CD14-positive monocyte (primary cell): ENCODE results near the gene CLK4. TPM values are rescaled to one million over a fixed set of nuclear protein-coding genes. Genes with fewer than 3 reads are reported as not detected.
A peak's percentile ranks its signal among the peaks of the same experiment; 100 is the strongest.

Source experiments
- DNase-seq, 3 donors: peaks; one replicate each; pipeline ENCODE4 v3.0.0-alpha.2; 2011 to 2022
- H2AFZ ChIP-seq: 2 replicates; pipeline ENCODE4 v1.6.0; 2012; ENCODE audit warnings: mild to moderate bottlenecking, low read depth, low read length, inconsistent platforms; ENCODE audit not compliant: insufficient read depth, poor library complexity, severe bottlenecking
- H3K27ac ChIP-seq, 2 donors: 1 replicate in 1 of 2; 2 replicates in 1 of 2; pipeline ENCODE4 v1.5.1; 2012 to 2013; ENCODE audit warnings: low read length in 2 of 2, control low read depth in 1 of 2, inconsistent platforms in 1 of 2, low read depth in 1 of 2, mild to moderate bottlenecking in 1 of 2
- H3K27me3 ChIP-seq, 2 donors: one replicate each; pipeline versions ENCODE4 v1.6.0 to v1.6.1; 2011 to 2013; ENCODE audit warnings: low read length in 2 of 2; ENCODE audit not compliant: control insufficient read depth in 2 of 2, insufficient read depth in 2 of 2
- H3K36me3 ChIP-seq, 2 donors: replicated peaks in 1 of 2; 1 replicate in 1 of 2; 2 replicates in 1 of 2; pipeline versions ENCODE4 v1.5.1 to v1.6.1; 2012 to 2013; ENCODE audit warnings: low read length in 2 of 2, control low read depth in 1 of 2, inconsistent platforms in 1 of 2, mild to moderate bottlenecking in 1 of 2; ENCODE audit not compliant: insufficient read depth in 2 of 2, control insufficient read depth in 1 of 2
- H3K4me1 ChIP-seq, 2 donors: 1 replicate in 1 of 2; 2 replicates in 1 of 2; pipeline versions ENCODE4 v1.5.1 to v1.6.1; 2012 to 2013; ENCODE audit warnings: low read length in 2 of 2, control low read depth in 1 of 2, inconsistent platforms in 1 of 2, mild to moderate bottlenecking in 1 of 2, moderate library complexity in 1 of 2; ENCODE audit not compliant: insufficient read depth in 2 of 2, control insufficient read depth in 1 of 2
- H3K4me2 ChIP-seq: replicated peaks from 2 replicates; pipeline ENCODE3; 2012; ENCODE audit warnings: low read length, moderate library complexity, mild to moderate bottlenecking; ENCODE audit not compliant: poor library complexity, severe bottlenecking; ENCODE audit errors: extremely low read depth
- H3K4me3 ChIP-seq, 3 experiments: fragments of 200-600 bp in 1 of 3; sonication (generic) in 1 of 3; replicated peaks in 1 of 3; 1 replicate in 2 of 3; 2 replicates in 1 of 3; pipeline ENCODE4 v1.5.1; 2011 to 2013; ENCODE audit warnings: low read length in 3 of 3, mild to moderate bottlenecking in 3 of 3, control low read depth in 2 of 3, low read depth in 2 of 3, inconsistent platforms in 1 of 3, moderate library complexity in 1 of 3
- H3K79me2 ChIP-seq: 2 replicates; pipeline ENCODE4 v1.6.0; 2012; ENCODE audit warnings: mild to moderate bottlenecking, control low read depth, inconsistent platforms, low read length, moderate library complexity; ENCODE audit not compliant: insufficient read depth
- H3K9ac ChIP-seq: 2 replicates; pipeline ENCODE4 v1.6.0; 2017; ENCODE audit warnings: low read length, mild to moderate bottlenecking; ENCODE audit not compliant: insufficient read depth, poor library complexity, severe bottlenecking
- H3K9me3 ChIP-seq, 2 donors: replicated peaks in 1 of 2; 1 replicate in 1 of 2; 2 replicates in 1 of 2; pipeline versions ENCODE4 v1.5.1 to v1.6.1; 2012 to 2013; ENCODE audit warnings: low read length in 2 of 2, control low read depth in 1 of 2; ENCODE audit not compliant: control insufficient read depth in 1 of 2, insufficient read depth in 1 of 2
- H4K20me1 ChIP-seq: 2 replicates; pipeline ENCODE4 v1.6.0; 2012; ENCODE audit warnings: mild to moderate bottlenecking, low read length, control low read depth, moderate library complexity; ENCODE audit not compliant: insufficient read depth
- H3K27ac Mint-ChIP-seq, 7 donors: one replicate each; pipeline ENCODE4 v1.8.0; 2020; ENCODE audit warnings: mild to moderate bottlenecking in 7 of 7, mixed read lengths in 7 of 7, moderate library complexity in 6 of 7, inconsistent platforms in 2 of 7
- H3K27me3 Mint-ChIP-seq, 3 donors: one replicate each; pipeline ENCODE4 v1.8.0; 2021 to 2022; ENCODE audit warnings: low read depth in 3 of 3, mild to moderate bottlenecking in 3 of 3, mixed read lengths in 3 of 3, moderate library complexity in 3 of 3, inconsistent platforms in 1 of 3
- H3K36me3 Mint-ChIP-seq, 2 donors: one replicate each; pipeline ENCODE4 v1.8.0; 2020; ENCODE audit warnings: mixed read lengths in 2 of 2, inconsistent platforms in 1 of 2, mild to moderate bottlenecking in 1 of 2
- H3K4me1 Mint-ChIP-seq: one replicate; pipeline ENCODE4 v1.8.0; 2020; ENCODE audit warnings: mild to moderate bottlenecking, mixed read lengths
- H3K4me3 Mint-ChIP-seq, 2 donors: one replicate each; pipeline ENCODE4 v1.8.0; 2020; ENCODE audit warnings: mild to moderate bottlenecking in 2 of 2, mixed read lengths in 2 of 2, moderate library complexity in 1 of 2
- H3K9me3 Mint-ChIP-seq, 7 donors: one replicate each; pipeline ENCODE4 v1.8.0; 2020 to 2022; ENCODE audit warnings: mixed read lengths in 7 of 7, mild to moderate bottlenecking in 6 of 7, moderate library complexity in 6 of 7, inconsistent platforms in 2 of 7
- CTCF ChIP-seq: fragments of 200-600 bp; IDR thresholded peaks from one replicate; pipeline ENCODE4 v1.8.0; 2022; ENCODE audit warnings: antibody characterized with exemption, mild to moderate bottlenecking
- WGBS: methylation state at CpG from one replicate; pipeline ENCODE4 v1.1.5; 2013; ENCODE audit warnings: missing lambda C conversion rate; ENCODE audit not compliant: insufficient coverage; 5-methylcytosine and 5-hydroxymethylcytosine counted together
- intact Hi-C, 2 donors: fragments of 100-400 bp; cut with micrococcal nuclease; formaldehyde crosslinking; loops; one replicate each; pipeline versions ENCODE4 v1.15.0 to v1.15.1; 2023
- polyA plus RNA-seq, 3 donors: library from polyadenylated mRNA; depleted of rRNA in 1 of 3; unstranded in 2 of 3; stranded (reverse) in 1 of 3; fragments of 300-500 nt in 2 of 3; fragments of >200 nt in 1 of 3; fragmentation: Illumina TruSeq in 2 of 3; gene quantifications; 1 replicate in 2 of 3; 2 replicates in 1 of 3; pipeline ENCODE4 v1.2.3, GENCODE V29; 2012 to 2021

Gene CLK4
- polyA plus RNA-seq, 3 donors = 3.0 to 46.9 (median 4.9) TPM

GRCh38 chr5:178572617-178573016 is 54.2 kb downstream of the CLK4 start:
- Histone ChIP-seq H3K36me3 (no peaks in the 10 kb centered on the region), H3K4me3 (no peak overlapping the region), H3K79me2 (no peaks in the 10 kb centered on the region), H4K20me1 (no peaks in the 10 kb centered on the region), H3K9ac (no peak overlapping the region), H3K4me2 (no peak overlapping the region), H3K27me3 (peaks cover 0 to 9% of the 10 kb centered on the region in 2 donors), H3K27ac (no peak overlapping the region), H2AFZ (no peak overlapping the region), H3K4me1 (peaks cover 10 to 15% of the 10 kb centered on the region in 2 donors), H3K9me3 (peaks cover 0 to 4% of the 10 kb centered on the region in 2 donors)
- Mint-ChIP-seq H3K4me1 (peaks cover 2% of the 10 kb centered on the region), H3K27me3 (peaks cover 15 to 26% (median 18%) of the 10 kb centered on the region in 3 donors), H3K36me3 (peaks cover 0 to 6% of the 10 kb centered on the region in 2 donors), H3K9me3 (peaks cover 5 to 15% (median 9%) of the 10 kb centered on the region in 7 donors), H3K4me3 (no peak overlapping the region), H3K27ac (no peak overlapping the region)
- WGBS = no CpG with 5 or more reads among the region's 4 CpGs
- no peak for DNase-seq
- no peak for TF ChIP-seq CTCF
- intact Hi-C loops = no loop called here

- no peaks in the 10 kb centered on the region for H3K36me3 ChIP-seq
- DNase-seq = peak in 1 of 3 donors; percentile 46
- H3K4me2 ChIP-seq = no peak overlapping the region
- Mint-ChIP-seq H3K9me3 (peaks cover 5 to 15% (median 9%) of the 10 kb centered on the region in 7 donors), H3K36me3 (peaks cover 0 to 5% of the 10 kb centered on the region in 2 donors), H3K4me3 (no peak overlapping the region), H3K4me1 (peaks cover 1% of the 10 kb centered on the region), H3K27ac (no peak overlapping the region), H3K27me3 (peaks cover 0 to 6% (median 0%) of the 10 kb centered on the region in 3 donors)
- no peaks in the 10 kb centered on the region for H3K4me1 ChIP-seq
- H3K4me3 ChIP-seq = no peak overlapping the region
- H2AFZ ChIP-seq = no peak overlapping the region
- peaks cover 0 to 4% of the 10 kb centered on the region in 2 donors for H3K9me3 ChIP-seq
- WGBS = 0% methylated on average over 1 of the region's 2 CpGs
- intact Hi-C loops = no loop called here
- no peak for TF ChIP-seq CTCF
- H3K9ac ChIP-seq = no peak overlapping the region
- no peaks in the 10 kb centered on the region for H3K27me3 ChIP-seq
- H3K79me2 ChIP-seq = no peaks in the 10 kb centered on the region
- H3K27ac ChIP-seq = no peak overlapping the region
- no peaks in the 10 kb centered on the region for H4K20me1 ChIP-seq
Observed at GRCh38 chr5:178569485-178569884, 57.4 kb downstream of the CLK4 start.
